ENCODE results near the gene TMEM63C. TPM values are rescaled to one million over a fixed set of nuclear protein-coding genes. Genes with fewer than 3 reads are reported as not detected.

Gene TMEM63C
- total RNA-seq, 2 experiments from 2014 or later, result 0.31 to 0.72 TPM

DNA sequence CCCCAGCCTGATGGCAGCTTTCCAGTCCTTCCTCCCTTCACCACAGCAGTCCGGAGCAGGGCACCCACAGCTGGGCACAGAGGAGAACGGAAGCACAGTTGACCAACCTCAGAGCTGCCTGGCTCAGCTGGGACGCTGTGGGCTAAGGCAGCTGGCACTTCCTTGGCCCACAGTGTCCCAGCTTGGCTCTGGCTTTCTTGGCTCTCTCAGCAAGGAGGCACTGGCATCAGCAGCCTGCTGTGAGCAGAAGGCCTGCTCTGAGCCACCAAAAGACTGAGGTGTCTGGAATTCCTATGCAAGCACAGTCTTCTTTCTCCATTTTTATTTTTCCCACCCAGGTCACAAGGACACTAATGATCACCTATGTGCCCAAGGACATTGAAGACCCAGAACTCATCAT is 56.8 kb downstream of the TMEM63C start:
- CTCF ChIA-PET, result interaction anchor here (0.8 kb wide), 1 partner anchor 78 kb away, joined by 3 read pairs; no protein-coding TSS in a partner anchor
- intact Hi-C loops (cut with micrococcal nuclease), result no loop called here
- Mint-ChIP-seq H3K36me3 (ENCODE audit: low read depth) (no peaks in the 10 kb centered on the region), H3K4me3 (no peak overlapping the region), H3K27me3 (ENCODE audit: low read depth) (no peaks in the 10 kb centered on the region), H3K4me1 (ENCODE audit: low read depth) (no peaks in the 10 kb centered on the region), H3K27ac (no peak overlapping the region), H3K9me3 (no peaks in the 10 kb centered on the region)
- DNase-seq, result no peak

DNA sequence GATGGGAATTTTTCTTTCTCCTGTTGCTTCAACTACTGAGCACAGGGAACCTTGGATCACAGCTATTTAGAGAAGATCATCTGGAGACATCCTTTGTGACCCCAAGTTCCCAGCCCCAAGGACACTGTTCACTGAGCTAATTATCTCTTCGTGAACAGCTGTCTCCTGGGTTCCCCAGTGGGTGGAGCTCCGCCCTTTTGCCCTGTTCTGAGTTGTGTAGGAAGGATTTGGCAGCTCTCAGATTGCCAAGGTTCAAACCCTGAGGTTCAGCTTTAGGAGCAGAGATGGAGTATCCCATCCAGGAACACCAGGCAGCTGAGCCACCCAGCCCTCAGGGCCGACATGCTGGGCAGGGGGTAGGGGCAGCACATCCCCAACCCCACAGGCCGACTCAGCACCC is 57.4 kb downstream of the TMEM63C start:
- no peak overlapping the region for H3K27ac Mint-ChIP-seq
- H3K9me3 Mint-ChIP-seq, result no peaks in the 10 kb centered on the region
- H3K27me3 Mint-ChIP-seq (ENCODE audit: low read depth), result no peaks in the 10 kb centered on the region
- no peak for DNase-seq
- intact Hi-C loops (cut with micrococcal nuclease), result no loop called here
- CTCF ChIA-PET, result interaction anchor here (1.2 kb wide), 1 partner anchor 77 kb away, joined by 3 read pairs; no protein-coding TSS in a partner anchor
- no peaks in the 10 kb centered on the region for H3K4me1 Mint-ChIP-seq (ENCODE audit: low read depth)
- H3K4me3 Mint-ChIP-seq, result no peak overlapping the region
- no peaks in the 10 kb centered on the region for H3K36me3 Mint-ChIP-seq (ENCODE audit: low read depth)

DNA sequence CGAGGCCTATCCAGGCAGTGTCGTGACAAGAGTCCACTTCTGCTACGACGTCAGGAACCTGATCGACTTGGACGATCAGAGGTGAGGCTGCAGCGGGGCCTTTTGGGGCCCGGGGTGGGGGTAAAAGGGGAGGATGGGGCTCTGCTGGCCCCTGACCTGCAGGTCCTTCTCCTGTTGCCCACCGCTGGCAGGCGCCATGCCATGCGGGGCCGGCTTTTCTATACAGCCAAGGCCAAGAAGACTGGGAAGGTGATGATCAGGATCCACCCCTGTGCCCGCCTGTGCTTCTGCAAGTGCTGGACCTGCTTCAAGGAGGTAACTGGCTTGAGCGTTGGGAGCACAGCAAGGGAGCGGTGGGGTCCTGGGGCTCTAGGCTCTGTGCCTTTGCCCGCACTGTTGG is 57.8 kb downstream of the TMEM63C start:
- Mint-ChIP-seq H3K27me3 (ENCODE audit: low read depth) (no peaks in the 10 kb centered on the region), H3K4me1 (ENCODE audit: low read depth) (no peaks in the 10 kb centered on the region), H3K9me3 (no peaks in the 10 kb centered on the region), H3K27ac (no peak overlapping the region), H3K36me3 (ENCODE audit: low read depth) (no peaks in the 10 kb centered on the region), H3K4me3 (no peak overlapping the region)
- CTCF ChIA-PET, result interaction anchor here (1.2 kb wide), 1 partner anchor 76 kb away, joined by 3 read pairs; no protein-coding TSS in a partner anchor
- intact Hi-C loops (cut with micrococcal nuclease), result no loop called here
- DNase-seq, result no peak

DNA sequence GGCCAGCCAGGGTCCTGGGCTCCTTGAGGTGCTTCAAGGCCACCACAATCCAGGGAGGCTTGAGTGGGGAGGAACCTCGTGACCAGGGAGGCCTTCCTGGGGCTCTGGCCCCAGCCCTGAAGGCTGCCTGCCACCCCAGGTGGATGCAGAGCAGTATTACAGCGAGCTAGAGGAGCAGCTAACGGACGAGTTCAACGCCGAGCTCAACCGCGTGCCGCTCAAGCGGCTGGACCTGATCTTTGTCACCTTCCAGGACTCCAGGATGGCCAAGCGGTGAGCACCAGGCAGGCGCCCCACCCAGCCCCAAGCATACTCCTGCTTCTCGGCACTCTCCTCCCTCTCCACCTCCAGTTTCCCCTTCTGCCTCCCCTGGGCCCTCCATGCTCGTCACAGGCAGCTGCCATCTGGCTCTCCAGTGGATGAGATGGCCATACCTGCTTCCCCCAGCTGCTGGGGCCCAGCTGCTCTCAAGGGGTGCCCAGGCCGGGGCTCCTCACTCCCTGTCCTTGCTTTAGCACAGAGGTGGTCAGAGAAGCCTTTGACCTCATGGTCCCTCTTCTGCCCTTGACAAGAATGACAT is 58.8 kb downstream of the TMEM63C start:
- Mint-ChIP-seq H3K27me3 (ENCODE audit: low read depth) (no peaks in the 10 kb centered on the region), H3K4me1 (ENCODE audit: low read depth) (no peaks in the 10 kb centered on the region), H3K4me3 (no peak overlapping the region), H3K27ac (no peak overlapping the region), H3K36me3 (ENCODE audit: low read depth) (no peaks in the 10 kb centered on the region), H3K9me3 (no peaks in the 10 kb centered on the region)
- no peak for DNase-seq
- intact Hi-C loops (cut with micrococcal nuclease), result no loop called here
- CTCF ChIA-PET, result interaction anchor here (0.8 to 1.2 kb wide), 2 partner anchors 60 to 75 kb away, joined by 3 read pairs; no protein-coding TSS in a partner anchor

DNA sequence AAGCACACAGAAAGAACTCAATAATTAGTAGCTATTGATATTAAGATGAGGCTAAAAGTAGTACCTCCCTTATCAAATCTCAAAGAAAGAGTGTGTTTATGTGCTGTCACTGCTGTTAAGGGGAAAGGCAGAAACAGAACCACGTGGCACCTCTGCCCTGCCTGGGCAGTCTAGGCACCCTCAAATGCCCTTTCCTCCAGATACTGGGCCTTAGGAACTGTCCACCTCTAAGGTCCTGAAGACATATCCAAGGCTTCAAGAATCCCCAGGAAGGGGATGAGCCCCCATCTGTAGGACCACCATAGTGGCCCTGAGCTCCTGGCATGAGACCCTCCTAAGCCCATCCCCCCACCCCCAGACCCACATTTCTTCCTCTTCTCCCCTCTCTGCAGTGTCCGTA is 60.4 kb downstream of the TMEM63C start:
- H3K27ac Mint-ChIP-seq, result no peak overlapping the region
- H3K4me1 Mint-ChIP-seq (ENCODE audit: low read depth), result no peaks in the 10 kb centered on the region
- CTCF ChIA-PET, result interaction anchor here (0.6 to 0.7 kb wide), 2 partner anchors 38 to 51 kb away, joined by 3 to 4 read pairs; no protein-coding TSS in a partner anchor

DNA sequence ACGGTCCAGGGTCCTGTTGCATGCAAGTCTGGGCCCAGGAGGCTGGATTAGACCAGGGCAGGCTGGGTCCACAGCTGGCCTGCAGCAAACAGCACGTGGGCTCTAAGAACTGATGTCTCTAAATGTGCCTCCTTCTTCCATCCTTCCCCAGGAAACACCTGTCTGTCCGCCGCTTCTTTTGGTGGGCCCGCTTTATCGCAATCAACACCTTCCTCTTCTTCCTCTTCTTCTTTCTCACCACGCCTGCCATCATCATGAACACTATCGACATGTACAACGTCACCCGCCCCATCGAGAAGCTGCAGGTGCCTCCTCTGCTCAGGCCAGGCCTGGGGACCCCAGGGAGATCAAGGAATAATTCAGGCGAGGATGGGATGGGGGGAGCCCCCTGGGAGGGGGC is 61.2 kb downstream of the TMEM63C start:
- H3K27me3 Mint-ChIP-seq (ENCODE audit: low read depth), result no peaks in the 10 kb centered on the region
- no peaks in the 10 kb centered on the region for H3K4me1 Mint-ChIP-seq (ENCODE audit: low read depth)
- H3K27ac Mint-ChIP-seq, result no peak overlapping the region
- H3K9me3 Mint-ChIP-seq, result no peaks in the 10 kb centered on the region
- intact Hi-C loops (cut with micrococcal nuclease), result no loop called here
- CTCF ChIA-PET, result interaction anchor here (0.7 kb wide), 1 partner anchor 51 kb away, joined by 3 read pairs; no protein-coding TSS in a partner anchor
- no peak for DNase-seq
- H3K4me3 Mint-ChIP-seq, result no peak overlapping the region
- H3K36me3 Mint-ChIP-seq (ENCODE audit: low read depth), result no peaks in the 10 kb centered on the region

More for the DNA sequence above, 60.4 kb downstream of the TMEM63C start:
- no peaks in the 10 kb centered on the region for H3K36me3 Mint-ChIP-seq (ENCODE audit: low read depth)
- H3K27me3 Mint-ChIP-seq (ENCODE audit: low read depth), result no peaks in the 10 kb centered on the region
- H3K4me3 Mint-ChIP-seq, result no peak overlapping the region
- no peak for DNase-seq
- intact Hi-C loops (cut with micrococcal nuclease), result no loop called here
- no peaks in the 10 kb centered on the region for H3K9me3 Mint-ChIP-seq

DNA sequence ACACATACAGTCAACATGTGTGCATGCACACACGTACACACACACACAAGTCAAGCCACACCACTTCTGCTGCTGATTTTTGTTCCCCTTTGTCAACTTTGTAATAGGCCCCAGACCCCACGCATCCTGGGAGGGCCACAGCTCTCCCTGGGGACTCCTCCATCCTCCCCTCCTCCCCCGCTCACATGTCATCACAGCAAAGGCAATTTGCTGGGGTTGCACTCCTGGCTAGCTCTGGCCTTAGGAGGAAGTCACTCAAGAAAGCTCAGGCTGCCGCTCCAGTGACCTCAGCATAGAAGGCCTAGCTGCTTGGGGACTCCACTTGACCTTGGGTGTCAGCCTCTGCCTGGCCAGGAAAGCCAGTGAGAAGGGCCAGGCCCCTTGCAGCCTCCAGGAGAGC is 62.3 kb downstream of the TMEM63C start:
- DNase-seq, result no peak
- intact Hi-C loops (cut with micrococcal nuclease), result no loop called here
- H3K9me3 Mint-ChIP-seq, result no peaks in the 10 kb centered on the region
- H3K27me3 Mint-ChIP-seq (ENCODE audit: low read depth), result no peaks in the 10 kb centered on the region
- no peaks in the 10 kb centered on the region for H3K36me3 Mint-ChIP-seq (ENCODE audit: low read depth)
- H3K4me1 Mint-ChIP-seq (ENCODE audit: low read depth), result no peaks in the 10 kb centered on the region
- H3K4me3 Mint-ChIP-seq, result no peak overlapping the region
- CTCF ChIA-PET, result interaction anchor here (0.6 kb wide), 1 partner anchor 368 kb away, joined by 3 read pairs; no protein-coding TSS in a partner anchor
- H3K27ac Mint-ChIP-seq, result no peak overlapping the region

DNA sequence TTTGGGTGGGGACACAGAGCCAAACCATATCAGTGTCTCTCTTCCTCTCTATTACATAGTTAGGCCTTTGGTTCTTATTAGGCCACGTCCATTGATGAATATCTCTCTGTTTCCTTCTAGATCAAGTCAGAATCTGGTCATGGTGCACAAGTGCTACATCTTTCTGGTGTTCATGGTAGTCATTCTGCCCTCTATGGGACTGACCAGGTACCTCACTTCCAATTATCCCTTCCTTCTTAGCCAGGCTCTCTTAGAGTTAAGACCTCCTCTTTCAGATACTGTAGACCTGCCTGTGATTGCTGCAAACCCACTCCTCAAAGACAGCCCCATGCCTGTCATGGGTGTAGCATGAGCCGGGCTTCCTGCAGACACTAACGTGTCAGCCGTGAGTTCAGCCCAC is 64.2 kb downstream of the TMEM63C start:
- H3K36me3 Mint-ChIP-seq (ENCODE audit: low read depth), result no peaks in the 10 kb centered on the region
- H3K27me3 Mint-ChIP-seq (ENCODE audit: low read depth), result no peaks in the 10 kb centered on the region
- CTCF ChIA-PET, result interaction anchor here (1.3 kb wide), 1 partner anchor 13 kb away, joined by 3 read pairs; no protein-coding TSS in a partner anchor
- no peak for DNase-seq
- no peak overlapping the region for H3K4me3 Mint-ChIP-seq
- no peak overlapping the region for H3K27ac Mint-ChIP-seq
- H3K4me1 Mint-ChIP-seq (ENCODE audit: low read depth), result no peaks in the 10 kb centered on the region
- no peaks in the 10 kb centered on the region for H3K9me3 Mint-ChIP-seq
- intact Hi-C loops (cut with micrococcal nuclease), result no loop called here

DNA sequence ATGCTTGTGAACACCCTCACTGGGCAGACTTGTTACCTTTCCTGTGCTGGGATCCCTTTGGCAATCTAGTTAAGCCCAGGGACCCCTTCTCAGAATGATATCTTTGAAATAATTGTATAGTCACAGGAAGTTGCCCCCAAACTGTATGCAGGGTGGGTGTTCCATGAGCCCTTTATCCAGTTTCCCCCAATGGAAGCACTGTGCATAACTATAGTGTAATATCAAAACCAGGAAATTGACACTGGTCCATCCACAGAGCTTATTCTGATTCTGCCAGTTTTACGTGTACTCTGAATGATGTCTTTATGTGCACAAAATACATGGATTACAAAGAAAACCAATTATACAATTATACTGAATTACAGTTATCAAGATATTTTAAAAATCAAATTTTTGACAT is 65.2 kb downstream of the TMEM63C start:
- Mint-ChIP-seq H3K27ac (no peak overlapping the region), H3K9me3 (no peaks in the 10 kb centered on the region), H3K27me3 (ENCODE audit: low read depth) (no peaks in the 10 kb centered on the region), H3K36me3 (ENCODE audit: low read depth) (no peaks in the 10 kb centered on the region), H3K4me1 (ENCODE audit: low read depth) (no peaks in the 10 kb centered on the region), H3K4me3 (no peak overlapping the region)
- no peak for DNase-seq
- intact Hi-C loops (cut with micrococcal nuclease), result no loop called here
- CTCF ChIA-PET, result no interaction called here

DNA sequence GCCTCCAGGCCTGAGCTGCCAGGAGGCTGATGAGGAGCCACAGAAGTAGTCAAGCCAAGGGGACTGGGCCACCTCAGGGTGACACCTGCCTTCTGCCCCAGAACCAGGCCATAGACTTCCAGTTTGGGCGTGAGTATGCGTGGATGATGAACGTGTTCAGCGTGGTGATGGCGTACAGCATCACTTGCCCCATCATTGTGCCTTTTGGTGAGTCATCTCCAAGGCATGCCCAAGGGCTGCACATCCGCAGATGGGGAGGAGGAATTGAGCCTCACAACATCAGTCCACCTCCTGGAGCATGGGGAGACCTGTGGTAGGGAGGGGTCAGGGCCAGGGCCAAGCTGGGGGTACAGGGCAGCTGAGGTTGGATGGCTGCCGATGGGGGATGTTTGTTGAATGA is 67.1 kb downstream of the TMEM63C start:
- intact Hi-C loops (cut with micrococcal nuclease), result no loop called here
- Mint-ChIP-seq H3K9me3 (no peaks in the 10 kb centered on the region), H3K36me3 (ENCODE audit: low read depth) (no peaks in the 10 kb centered on the region), H3K4me3 (no peak overlapping the region), H3K27me3 (ENCODE audit: low read depth) (no peaks in the 10 kb centered on the region), H3K27ac (no peak overlapping the region), H3K4me1 (ENCODE audit: low read depth) (no peaks in the 10 kb centered on the region)
- CTCF ChIA-PET, result no interaction called here
- DNase-seq, result no peak

DNA sequence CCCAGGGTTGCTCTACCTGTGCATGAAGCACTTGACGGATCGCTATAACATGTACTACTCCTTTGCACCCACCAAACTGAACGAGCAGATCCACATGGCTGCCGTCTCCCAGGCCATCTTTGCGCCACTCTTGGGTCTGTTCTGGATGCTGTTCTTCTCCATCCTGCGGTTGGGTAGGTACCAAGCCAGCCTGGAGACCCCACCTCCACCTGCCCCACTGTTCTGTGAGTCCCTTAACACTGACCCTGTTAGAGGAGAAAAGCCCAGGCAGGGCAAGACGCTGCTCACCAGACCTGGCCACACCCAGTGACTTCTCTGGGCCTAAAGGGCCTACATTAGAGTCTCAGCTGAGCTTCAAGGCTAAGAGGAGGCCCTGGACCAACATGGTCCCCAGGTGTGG is 67.7 kb downstream of the TMEM63C start:
- intact Hi-C loops (cut with micrococcal nuclease), result no loop called here
- CTCF ChIA-PET, result interaction anchor here (1.3 kb wide), 1 partner anchor 53 kb away, joined by 4 read pairs; no protein-coding TSS in a partner anchor

DNA sequence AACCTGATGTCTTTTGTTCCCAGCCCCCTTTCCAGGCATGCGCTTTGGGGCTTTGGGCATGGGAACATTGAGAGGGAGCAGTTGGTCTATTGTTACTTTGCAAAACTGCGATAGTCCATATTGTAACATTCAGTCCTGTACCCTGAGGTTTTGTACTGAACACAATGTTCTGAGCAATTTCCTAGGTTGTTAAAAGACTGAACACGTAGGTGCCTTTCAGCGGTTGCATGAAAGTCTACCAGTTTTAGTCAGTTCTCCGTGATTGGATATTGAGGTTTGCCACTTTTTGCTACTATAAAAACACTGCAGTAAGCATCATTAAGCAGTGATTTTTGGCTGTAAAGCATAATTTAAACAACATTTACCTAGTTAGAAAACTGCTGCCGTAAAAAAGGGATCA is 69.3 kb downstream of the TMEM63C start:
- H3K27me3 Mint-ChIP-seq (ENCODE audit: low read depth), result no peaks in the 10 kb centered on the region
- H3K4me1 Mint-ChIP-seq (ENCODE audit: low read depth), result no peaks in the 10 kb centered on the region
- no peaks in the 10 kb centered on the region for H3K9me3 Mint-ChIP-seq
- no peak for DNase-seq
- H3K4me3 Mint-ChIP-seq, result no peak overlapping the region
- no peaks in the 10 kb centered on the region for H3K36me3 Mint-ChIP-seq (ENCODE audit: low read depth)
- no peak overlapping the region for H3K27ac Mint-ChIP-seq
- CTCF ChIA-PET, result no interaction called here
- intact Hi-C loops (cut with micrococcal nuclease), result no loop called here

More for the DNA sequence above, 67.7 kb downstream of the TMEM63C start:
- no peaks in the 10 kb centered on the region for H3K36me3 Mint-ChIP-seq (ENCODE audit: low read depth)
- H3K9me3 Mint-ChIP-seq, result no peaks in the 10 kb centered on the region
- H3K4me1 Mint-ChIP-seq (ENCODE audit: low read depth), result no peaks in the 10 kb centered on the region
- no peak overlapping the region for H3K27ac Mint-ChIP-seq
- H3K27me3 Mint-ChIP-seq (ENCODE audit: low read depth), result no peaks in the 10 kb centered on the region
- no peak overlapping the region for H3K4me3 Mint-ChIP-seq
- no peak for DNase-seq

DNA sequence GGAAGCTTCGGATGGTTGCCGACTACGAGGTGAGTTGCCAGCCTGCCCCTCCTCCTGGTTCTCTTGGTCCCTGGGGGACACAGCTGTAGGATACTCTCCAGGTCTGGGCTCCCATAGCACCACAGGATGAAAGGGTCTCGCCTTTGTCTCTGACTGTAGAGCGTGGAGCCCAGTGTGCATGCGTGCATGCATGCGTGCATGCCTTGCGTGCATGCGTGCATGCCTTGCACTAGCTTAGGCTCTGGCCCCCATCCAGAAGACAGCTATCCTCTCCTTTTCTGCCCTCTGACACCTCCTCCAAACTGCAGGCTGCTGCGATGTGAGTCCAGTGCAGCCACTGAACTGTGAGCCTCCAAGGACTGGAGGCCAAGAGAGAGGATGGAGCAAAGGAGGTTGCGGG is 70.3 kb downstream of the TMEM63C start:
- no peak for DNase-seq
- no peaks in the 10 kb centered on the region for H3K36me3 Mint-ChIP-seq (ENCODE audit: low read depth)
- H3K4me3 Mint-ChIP-seq, result no peak overlapping the region
- H3K27me3 Mint-ChIP-seq (ENCODE audit: low read depth), result no peaks in the 10 kb centered on the region
- H3K9me3 Mint-ChIP-seq, result no peaks in the 10 kb centered on the region
- no peaks in the 10 kb centered on the region for H3K4me1 Mint-ChIP-seq (ENCODE audit: low read depth)
- CTCF ChIA-PET, result no interaction called here
- H3K27ac Mint-ChIP-seq, result no peak overlapping the region
- intact Hi-C loops (cut with micrococcal nuclease), result no loop called here

Measured in activated naive CD4-positive, alpha-beta T cell treated with anti-CD3 and anti-CD28 coated beads for 36 hours (primary cell).